Erythroblast (primary cell): ENCODE results near the gene SLC30A10.

Experiments used
- GATA1 ChIP-seq: IDR thresholded peaks from 2 replicates; pipeline ENCODE4 v1.6.1; 2011; ENCODE audit warnings: low read depth, mild to moderate bottlenecking, control low read depth, low read length, moderate library complexity
- POLR2A ChIP-seq: IDR thresholded peaks from 2 replicates; pipeline ENCODE4 v1.6.1; 2011; ENCODE audit warnings: mild to moderate bottlenecking, low read length

GRCh38 chr1:219907772-219908070 is 20.6 kb downstream of the SLC30A10 start:
- no peak for TF ChIP-seq POLR2A
- TF ChIP-seq GATA1: no peak
